ENCODE measurements around the gene GCGR. TPM values are rescaled to one million over a fixed set of nuclear protein-coding genes. Genes with fewer than 3 reads are reported as not detected.

Gene GCGR
- total and polyA plus RNA-seq, 2 experiments from 2014 or later = 0.17 to 0.23 TPM

- no peak for TF ChIP-seq ZNF462 (CRISPR knock-in tag; IDR thresholded peaks at IDR 0.05)
- no peak for TF ChIP-seq NANOG (IDR thresholded peaks at IDR 0.05; ENCODE audit: borderline replicate concordance)
- no peak for TF ChIP-seq JUNB (IDR thresholded peaks at IDR 0.05; ENCODE audit: unreplicated experiment)
- TF ChIP-seq ZNF114 (CRISPR knock-in tag; IDR thresholded peaks at IDR 0.05) = no peak
- TF ChIP-seq POLR2AphosphoS5 (IDR thresholded peaks at IDR 0.05; ENCODE audit: low read depth) = no peak
- no peak for TF ChIP-seq EZH2phosphoT487 (IDR thresholded peaks at IDR 0.05; ENCODE audit: unreplicated experiment)
- no peak for TF ChIP-seq ETS1 (IDR thresholded peaks at IDR 0.05)
- TF ChIP-seq EZH2 (IDR thresholded peaks at IDR 0.05; ENCODE audit: low read depth, unreplicated experiment) = no peak
Measured at GRCh38 chr17:81838753-81839255, 34.9 kb downstream of the GCGR start (continued).

GRCh38 chr17:81839301-81839700 lies 35.4 kb downstream of the GCGR start:
- Mint-ChIP-seq H3K27me3 (ENCODE audit: insufficient read depth, low read depth, poor library complexity) (no peaks in the 10 kb centered on the region), H3K27ac (no peak overlapping the region), H3K4me3 (no peak overlapping the region), H3K9me3 (no peaks in the 10 kb centered on the region), H3K36me3 (ENCODE audit: low read depth) (peaks cover 10% of the 10 kb centered on the region), H3K4me1 (peaks cover 2% of the 10 kb centered on the region; the same call in 1 of the 3 replicates)
- H4K20me1 ChIP-seq (replicated peaks; ENCODE audit: insufficient read depth) = peaks cover 6% of the 10 kb centered on the region; the same call in 1 of the 2 replicates
- H2AFZ ChIP-seq = no peak overlapping the region
- ATAC-seq = no peak
- DNase-seq (ENCODE audit: low spot score) = no peak
- no peaks in the 10 kb centered on the region for H3K36me3 ChIP-seq (ENCODE audit: insufficient read depth)
- no peaks in the 10 kb centered on the region for H3K9me2 ChIP-seq (ENCODE audit: insufficient read depth)
- no peak overlapping the region for H3K4me3 ChIP-seq
- 0 out of 2 replicates have a peak, but pooled peaks cover 7% of the 10 kb centered on the region for H3F3A ChIP-seq (replicated peaks; ENCODE audit: low read depth)
- H3K4me1 ChIP-seq (ENCODE audit: insufficient read depth) = peaks cover 1% of the 10 kb centered on the region; the same call in 1 of the 2 replicates
- H3K79me2 ChIP-seq (replicated peaks; ENCODE audit: insufficient read depth) = no peaks in the 10 kb centered on the region
- H3K4me2 ChIP-seq = no peak overlapping the region
- H3K27ac ChIP-seq (ENCODE audit: low read depth) = no peak overlapping the region
- H3K27me3 ChIP-seq (ENCODE audit: insufficient read depth) = no peaks in the 10 kb centered on the region
- TF ChIP-seq CREB1 (CRISPR knock-in tag; IDR thresholded peaks at IDR 0.05; ENCODE audit: low read depth) = no peak
- no peak for TF ChIP-seq NANOG (IDR thresholded peaks at IDR 0.05; ENCODE audit: borderline replicate concordance)
- TF ChIP-seq EZH2phosphoT487 (IDR thresholded peaks at IDR 0.05; ENCODE audit: unreplicated experiment) = no peak
- TF ChIP-seq REST (IDR thresholded peaks at IDR 0.05; ENCODE audit: unreplicated experiment) = no peak

All from GM23338 (cell line).